Dedifferentiated amniotic fluid mesenchymal stem cell (primary cell): Measurements from ENCODE around the gene NADSYN1.

Source experiments
- DNase-seq: peaks from one replicate; pipeline ENCODE4 v3.0.0-alpha.2; 2016; ENCODE audit errors: extremely low spot score

Gene NADSYN1

DNA sequence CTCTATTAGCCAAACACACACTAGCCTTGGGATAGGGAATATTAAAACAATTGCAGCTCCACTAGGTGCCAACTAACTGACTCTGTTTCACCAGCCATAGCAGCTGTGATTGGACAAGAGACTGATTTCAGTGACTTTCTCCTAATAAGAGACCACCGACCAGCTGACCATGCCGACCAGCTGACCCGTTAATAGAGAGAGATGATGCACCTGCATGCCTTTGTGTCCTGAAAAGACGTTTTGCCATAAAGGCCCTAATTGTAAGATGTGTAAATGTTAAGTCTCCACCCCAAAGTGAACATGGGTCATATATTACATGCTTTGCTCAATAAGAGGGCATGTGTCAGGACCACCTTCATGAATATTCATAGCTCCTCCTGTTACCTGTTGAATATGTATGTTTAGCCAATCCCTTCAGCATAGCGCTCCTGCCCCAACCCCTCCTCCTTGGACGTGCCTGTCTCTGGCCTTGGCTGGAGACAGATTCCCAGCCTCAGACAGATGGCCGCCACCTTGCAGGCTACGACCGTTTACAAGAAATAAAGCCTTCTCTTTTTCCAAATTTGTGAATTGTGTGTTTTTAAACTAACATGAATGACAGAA is 1.3 kb upstream of the NADSYN1 start:
- no peak for DNase-seq

DNA sequence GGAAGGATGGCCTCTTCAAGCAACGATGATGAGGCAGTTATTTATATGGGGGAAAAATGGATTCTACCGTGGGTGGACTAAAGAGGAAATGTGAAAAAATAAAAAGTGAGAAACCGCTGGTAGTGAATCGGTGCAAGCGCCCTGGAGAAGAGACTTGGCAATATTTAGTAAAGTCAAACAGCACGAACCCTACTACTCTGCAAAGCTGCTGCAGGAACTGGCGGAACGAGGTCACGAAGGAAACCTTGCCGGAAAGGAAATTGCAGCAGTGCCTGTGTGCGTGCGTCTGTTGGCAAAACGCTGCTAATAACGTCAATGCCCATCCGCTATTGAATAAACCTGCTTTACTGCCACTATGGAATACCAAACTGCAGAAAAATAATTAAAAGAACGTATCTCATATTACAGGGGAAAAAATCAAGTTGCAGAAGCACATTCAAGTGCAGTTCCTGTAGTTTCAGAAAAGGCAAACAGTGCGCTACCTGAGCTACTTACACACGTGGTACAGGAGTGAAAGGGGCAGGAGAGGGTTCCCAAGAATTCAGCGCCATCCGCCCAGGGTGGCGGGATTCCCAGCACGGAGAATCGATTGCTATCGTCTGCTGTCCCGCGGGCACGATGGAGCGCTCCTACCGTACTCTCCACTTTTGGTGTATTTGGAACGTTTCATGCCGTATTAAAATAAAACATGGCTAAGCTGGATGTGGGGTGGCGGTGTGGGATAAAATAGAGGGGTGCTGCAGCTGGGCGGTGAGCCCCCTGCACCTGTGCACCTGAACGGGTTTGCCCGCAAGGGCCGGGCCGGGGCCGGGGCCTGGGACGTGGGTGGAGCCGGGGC is 585 bp upstream of the NADSYN1 start:
- no peak for DNase-seq

DNA sequence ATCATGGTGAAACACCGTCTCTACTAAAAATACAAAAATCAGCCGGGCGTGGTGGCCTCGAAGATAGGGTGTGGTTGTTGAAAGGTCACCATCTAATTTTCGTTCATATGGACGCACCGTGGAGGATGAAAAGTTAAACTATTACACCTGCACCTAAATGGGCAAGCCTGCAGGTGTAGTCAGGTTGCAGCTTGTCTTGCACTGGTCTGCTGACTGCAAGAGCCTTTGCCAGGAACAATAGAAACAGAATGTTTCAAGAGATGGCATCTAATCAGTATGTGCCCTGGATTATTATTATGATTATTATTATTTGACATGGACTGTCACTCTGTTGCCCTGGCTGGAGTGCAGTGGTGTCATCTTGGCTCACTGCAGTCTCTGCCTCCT is 908 bp downstream of the NADSYN1 start:
- no peak for DNase-seq

DNA sequence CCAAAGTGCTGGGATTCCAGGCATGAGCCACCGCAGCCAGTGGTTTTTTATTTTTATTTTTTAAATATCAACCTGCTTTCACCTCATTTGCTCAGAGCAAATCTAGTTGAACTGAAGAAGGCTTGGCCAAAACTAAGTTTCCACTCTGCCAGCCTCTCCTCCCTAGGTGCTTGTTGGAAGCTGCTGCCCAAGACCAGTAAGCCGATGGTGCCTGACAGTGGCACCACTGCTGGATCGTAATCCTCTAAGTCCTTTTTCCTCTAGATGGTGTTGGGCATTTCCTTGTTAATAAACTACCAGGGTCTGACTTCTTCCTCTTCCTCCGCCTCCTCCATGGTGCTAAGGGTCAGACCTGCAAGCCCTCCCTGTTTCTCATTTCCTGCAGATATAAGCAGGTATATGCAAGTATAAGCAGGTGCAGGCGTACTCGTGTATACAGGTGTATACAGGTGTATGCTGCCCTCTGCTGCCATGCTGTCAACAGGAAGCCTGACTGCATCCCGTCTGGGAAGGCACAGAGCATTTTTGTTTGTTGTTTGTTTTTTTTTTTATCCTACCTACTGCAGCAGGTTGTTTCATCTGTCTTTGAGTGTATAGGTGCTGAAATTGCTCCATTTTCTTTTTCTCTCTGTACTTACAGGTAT is 1.6 kb downstream of the NADSYN1 start:
- DNase-seq: no peak

DNA sequence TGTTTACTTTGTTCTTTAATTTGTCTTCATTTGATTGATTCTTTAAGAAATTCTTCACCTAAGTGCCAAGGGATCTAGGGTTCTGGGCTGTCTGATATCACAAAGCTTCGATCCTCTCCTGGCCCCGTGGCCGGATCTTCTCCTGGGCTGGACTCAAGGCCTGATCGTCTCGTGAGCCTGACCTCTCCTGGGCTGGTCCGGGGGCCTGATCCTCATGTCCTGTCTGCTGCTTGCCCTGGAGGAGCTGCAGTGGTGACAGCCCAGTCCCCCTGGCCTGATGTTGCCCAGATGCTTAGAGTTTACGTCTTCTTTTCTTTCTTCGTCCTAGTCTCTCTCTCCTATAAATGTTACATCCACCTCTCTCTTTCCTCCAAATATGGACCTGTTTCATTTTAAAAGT is 3.3 kb downstream of the NADSYN1 start:
- DNase-seq: no peak

DNA sequence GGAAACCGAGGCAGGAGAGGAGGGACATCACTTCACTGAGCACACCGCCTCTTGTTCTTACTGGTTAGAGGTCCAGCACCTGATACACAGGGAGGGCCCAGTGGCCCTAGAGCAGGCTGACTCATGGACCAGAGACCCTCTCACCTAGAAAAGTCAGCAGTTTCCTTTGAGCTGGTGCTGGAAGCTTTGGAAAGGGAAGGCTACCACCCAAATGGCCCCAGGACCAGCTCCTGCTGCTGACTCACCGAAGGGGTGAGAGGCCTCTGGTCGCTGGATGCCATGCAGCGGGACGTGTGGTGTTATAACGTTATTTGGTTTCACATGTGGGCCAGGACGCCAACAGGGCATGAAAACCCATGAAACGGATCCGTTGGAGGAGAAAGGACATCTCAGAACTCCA is 3.8 kb downstream of the NADSYN1 start:
- no peak for DNase-seq

DNA sequence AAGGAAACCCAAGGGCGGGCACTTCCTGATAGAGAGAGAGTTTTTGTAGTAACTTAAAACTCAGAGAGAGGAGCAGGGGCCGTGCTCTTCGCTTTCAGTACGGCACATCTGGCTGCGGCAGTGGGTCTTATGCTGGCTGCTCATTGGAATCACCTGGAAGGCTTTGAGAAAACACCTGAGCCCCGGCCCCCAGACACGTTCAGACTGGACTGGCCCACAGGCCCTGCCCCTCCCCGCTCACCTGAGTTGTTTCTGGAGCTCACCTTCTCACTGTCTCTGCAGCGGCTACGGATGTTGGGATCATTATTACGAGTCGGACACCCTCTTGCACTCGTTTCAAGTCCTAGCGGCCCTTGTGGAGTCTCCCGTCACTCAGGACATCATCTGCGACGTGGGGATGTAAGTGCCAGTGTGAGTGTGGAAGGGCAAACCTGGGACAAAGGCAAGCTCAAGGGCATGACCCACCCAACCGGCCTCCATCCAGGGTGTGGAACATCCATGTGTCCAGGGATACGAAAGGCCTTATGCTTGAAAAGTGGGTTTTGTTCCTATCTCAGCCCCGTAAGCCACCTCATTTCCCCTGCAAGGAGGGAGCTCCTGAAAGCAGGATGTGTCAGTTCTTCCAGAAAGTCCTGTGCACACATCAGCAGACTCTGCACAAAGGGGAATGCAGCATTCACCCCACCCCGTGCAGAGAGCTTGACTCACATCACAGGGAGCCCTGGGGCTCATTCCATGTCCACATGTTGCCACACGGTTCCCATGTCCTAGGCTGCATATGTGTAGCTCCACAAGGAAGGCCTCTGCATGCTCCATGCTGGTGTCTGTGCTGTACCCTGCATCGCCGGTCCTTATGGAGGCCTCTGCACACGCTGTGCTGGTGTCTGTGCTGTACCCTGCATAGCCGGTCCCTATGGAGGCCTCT is 5.4 kb downstream of the NADSYN1 start:
- no peak for DNase-seq

DNA sequence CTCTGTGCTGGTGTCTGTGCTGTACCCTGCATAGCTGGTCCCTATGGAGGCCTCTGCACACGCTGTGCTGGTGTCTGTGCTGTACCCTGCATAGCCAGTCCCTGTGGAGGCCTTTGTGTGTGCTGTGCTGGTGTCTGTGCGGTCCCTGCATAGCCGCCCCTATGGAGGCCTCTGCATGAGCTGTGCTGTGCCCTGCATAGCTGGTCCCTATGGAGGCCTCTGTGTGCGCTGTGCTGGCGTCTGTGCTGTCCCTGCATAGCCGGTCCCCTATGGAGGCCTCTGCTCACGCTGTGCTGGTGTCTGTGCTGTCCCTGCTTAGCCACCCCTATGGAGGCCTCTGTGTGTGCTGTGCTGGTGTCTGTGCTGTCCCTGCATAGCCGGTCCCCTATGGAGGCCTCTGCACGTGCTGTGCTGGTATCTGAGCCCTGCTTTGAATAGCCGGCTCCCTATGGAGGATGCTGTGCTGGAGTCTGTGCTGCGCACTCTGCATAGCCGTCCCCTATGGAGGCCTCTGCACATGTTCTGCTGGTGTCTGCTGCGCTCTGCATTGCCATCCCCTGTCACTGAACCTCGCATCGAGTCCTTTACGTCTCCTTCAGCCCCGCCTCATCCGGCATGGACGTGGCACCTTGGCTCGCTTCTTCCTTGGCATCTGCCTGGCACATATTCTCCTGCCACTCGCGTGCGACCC is 6.2 kb downstream of the NADSYN1 start:
- DNase-seq: no peak

DNA sequence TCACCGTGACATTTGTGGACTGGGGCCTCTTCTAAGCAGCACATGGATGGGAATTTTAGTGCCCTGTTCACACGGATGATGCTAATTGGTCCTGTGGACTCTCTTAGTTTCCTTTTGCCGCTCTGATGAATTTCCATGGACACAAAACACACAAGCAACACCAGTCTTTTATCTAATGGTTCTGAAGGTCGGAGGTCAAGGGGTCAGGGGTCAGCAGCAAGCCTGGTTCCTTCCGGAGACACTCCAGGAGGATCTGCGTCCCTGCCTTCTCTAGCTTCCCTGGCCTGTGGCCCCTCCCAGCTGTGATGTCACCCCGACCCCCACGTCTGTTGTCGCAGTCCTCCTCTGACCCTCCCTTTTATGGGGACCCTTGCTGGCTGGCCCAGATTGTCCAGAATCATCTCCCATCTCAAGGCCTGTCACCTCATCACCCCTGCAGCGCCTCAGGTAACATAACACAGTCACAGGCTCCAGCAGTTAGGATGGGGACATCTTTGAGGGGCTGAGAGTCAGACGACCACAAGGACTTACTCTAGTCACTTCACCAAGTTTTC is 6.8 kb downstream of the NADSYN1 start:
- DNase-seq: no peak

DNA sequence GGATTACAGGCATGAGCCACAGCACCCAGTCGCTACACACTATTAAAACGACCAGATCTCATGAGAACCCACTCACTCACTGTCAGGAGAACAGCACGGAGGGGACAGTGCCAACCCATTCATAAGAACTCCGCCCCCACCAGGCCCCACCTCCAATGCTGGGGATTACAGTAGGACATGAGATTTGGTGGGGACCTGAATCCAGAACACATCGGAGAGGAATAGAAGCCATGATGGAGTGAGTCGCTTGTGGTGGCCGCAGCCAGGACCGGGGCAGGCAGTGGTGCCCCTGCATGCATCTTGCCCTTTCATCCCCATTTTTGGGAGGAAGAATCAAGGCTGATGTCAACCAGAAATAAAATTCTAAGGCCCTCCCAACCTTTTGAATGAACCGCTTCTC is 8.7 kb downstream of the NADSYN1 start:
- DNase-seq: no peak

DNA sequence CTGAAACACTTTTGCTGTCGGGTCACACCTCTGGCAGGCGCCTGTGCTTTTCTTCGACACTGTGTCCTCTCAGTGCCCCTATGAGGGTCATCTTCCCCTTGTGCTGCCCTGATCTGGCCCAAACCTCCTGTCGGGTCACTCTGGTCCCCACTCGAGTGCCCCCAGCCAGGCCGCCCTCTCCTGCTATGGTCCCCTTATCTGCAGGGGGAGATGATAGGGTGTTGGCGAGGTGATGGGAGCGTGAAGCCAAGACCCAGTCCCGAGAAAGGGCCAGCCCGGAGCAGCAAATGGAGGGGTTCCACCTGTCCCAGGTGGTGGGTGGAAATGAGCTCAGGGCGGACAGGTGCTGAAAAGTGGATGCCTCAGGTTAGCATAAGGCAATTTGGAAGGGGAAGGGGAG is 9.7 kb downstream of the NADSYN1 start:
- no peak for DNase-seq

DNA sequence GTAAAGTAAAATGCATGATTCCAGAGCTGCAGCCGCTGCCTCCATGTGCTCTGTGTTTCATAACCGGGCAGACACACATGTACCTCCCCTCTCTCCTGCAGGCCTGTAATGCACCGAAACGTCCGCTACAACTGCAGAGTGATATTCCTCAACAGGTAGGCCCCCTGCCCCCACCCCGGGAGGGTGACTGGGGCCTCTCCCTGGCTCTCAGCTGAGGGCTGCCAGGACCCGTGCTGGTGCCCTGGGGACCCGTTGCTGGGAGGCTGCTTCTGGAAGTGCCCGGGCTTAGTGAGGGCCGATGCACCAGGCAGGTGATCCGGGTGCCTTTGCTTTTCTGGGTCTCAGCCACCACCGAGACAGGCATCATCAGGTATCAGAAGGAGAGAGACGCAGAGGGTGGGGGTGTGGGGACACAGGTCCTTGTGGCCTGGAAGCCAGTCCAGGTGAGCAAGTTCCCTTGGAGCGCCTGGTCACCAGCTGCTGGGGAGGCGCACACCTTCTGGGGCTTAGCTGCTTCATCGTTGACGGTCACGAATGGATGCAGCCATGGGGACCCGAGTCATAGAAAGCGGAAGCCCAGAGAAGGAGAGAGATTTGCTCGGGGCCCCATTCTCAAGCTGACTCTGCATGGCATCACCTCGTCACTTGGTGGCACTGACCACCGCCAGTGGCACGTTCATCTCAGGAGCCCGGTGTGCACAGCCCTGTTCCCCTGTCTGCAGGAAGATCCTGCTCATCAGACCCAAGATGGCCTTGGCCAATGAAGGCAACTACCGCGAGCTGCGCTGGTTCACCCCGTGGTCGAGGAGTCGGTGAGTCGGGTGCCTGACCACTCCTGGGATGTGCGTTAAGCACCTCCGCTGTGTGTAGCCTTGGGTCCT is 10.6 kb downstream of the NADSYN1 start:
- DNase-seq: no peak

DNA sequence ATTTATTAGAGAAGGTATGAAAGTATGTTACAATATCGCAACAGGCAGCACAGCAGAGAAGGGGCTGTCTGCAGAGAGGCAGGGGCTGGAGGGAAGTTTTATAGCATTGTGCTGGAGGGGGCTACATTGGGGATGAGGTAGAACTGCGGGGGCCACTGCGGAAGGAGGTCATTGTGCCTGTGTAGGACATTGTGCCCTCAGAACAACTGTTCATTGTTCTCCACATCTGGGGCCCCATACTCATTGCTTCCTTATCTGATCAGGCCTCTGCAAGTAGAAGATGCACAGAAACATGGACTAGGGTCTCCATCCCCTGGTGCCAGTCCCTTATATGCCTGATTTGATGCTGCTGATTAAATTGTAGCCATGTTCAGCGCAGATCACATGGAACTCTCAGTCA is 12.1 kb downstream of the NADSYN1 start:
- no peak for DNase-seq

DNA sequence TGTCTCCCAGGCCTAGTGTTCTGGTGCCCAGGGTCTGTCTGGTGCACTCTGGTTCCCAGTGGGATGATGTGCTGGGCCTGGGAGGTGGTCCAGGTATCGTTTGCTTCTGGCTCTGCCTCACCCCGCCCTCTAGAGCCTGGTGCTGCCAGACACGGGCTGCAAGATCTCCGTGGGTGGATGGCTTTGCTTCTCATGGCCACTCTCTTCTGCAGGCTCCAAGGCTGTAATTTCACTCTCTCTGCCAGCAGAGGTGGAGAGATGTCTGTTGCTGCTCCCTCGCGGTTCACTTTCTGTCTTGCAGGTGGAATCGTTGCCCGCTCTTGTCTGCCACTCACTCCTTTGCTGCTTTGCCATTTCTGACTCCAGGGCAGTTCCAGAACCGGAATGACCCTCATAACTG is 13.4 kb downstream of the NADSYN1 start:
- no peak for DNase-seq

DNA sequence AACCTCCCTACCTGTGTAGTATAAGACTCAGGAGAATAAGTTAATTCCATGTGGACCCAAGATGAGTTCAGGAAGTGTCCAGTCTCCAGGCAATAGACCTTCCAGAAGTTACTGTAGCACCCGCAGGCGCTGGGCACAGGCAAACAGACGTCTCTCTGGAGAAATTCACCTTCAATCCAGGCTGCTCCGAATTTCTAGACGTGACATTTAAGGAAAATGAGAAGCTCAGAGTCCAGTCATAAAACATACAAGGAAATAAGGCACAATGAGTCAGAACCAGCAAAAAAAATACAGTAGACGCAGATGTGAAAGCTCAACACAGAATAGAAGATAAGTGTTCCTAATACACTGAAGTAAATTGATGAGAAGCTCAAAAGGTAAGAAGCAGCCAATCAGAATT is 14.2 kb downstream of the NADSYN1 start:
- DNase-seq: no peak

DNA sequence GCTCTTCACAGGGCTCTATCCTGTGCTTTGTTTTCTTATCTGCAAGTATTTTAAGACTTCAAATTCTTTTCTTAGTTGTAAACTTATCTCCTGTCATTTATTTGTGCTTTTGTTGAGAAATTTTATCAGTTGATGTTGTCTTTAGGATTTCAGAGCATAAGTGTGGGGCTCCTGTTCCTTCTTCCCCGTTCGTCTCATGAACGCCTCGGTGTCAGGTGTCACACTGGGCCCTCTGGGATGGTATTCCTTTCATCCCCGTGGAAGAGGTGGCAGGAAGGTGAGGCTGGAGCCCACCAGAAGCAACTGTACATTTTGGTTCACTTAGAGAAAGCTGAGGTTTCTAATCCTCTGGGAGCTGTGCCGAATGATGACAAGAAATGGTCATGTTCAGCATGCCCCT is 17.9 kb downstream of the NADSYN1 start:
- DNase-seq: no peak

DNA sequence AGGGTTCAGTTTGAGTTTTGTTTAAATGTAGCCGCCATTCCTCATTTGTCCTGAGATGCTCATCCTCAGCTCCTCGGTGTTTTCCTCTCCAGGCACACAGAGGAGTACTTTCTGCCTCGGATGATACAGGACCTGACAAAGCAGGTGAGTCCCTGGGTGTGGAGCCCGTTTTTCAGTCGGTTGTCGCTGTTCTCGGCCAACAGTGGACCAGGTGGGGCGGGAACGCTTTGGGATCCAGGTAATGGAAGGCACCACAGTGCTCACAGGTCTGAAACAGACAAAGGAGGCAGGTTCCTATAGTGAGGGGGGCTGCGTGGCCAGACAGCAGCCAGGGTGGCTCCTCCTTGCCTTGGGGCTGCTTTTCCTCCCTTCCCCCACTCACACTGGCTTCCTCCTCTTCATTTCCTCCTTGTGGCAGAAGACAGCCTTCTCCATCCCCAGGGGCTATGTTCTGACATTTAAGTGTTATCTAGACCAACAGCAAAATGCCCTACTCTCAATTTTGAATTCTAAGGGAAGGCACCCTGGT is 19.4 kb downstream of the NADSYN1 start:
- DNase-seq: no peak

DNA sequence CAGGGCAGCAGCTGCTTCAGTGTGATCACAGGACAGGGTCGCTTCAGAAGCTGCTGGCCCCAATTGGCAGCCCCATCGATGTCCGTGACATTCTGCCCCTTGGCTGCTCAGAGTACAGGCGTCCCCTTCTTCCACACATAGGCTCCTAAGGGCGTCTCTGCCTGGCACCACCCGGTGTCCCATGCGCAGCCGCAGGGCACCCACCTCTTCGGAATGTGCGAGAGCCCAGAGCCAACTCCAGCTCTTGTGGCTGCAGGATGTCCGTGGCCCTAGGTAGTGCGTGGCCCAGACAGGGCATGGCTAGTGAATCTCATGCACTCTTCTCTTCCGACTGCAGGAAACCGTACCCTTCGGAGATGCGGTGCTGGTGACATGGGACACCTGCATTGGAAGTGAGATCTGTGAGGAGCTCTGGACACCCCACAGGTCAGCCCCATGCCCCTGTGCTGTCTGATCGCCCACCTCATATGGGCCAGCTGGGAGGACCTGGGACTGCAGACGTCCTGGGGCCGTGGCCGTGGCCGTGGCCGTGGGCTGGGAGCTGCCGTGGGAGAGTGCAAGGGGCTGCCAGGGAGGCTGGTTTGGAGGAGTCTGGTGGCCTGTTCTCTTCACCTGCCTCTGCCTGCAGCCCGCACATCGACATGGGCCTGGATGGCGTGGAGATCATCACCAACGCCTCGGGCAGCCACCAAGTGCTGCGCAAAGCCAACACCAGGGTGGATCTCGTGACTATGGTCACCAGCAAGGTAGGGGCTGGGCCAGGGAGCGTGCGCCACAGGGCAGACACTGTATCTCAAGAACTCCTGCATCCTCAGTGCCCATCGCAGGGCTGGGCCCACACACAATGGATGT is 20.2 kb downstream of the NADSYN1 start:
- DNase-seq: no peak

DNA sequence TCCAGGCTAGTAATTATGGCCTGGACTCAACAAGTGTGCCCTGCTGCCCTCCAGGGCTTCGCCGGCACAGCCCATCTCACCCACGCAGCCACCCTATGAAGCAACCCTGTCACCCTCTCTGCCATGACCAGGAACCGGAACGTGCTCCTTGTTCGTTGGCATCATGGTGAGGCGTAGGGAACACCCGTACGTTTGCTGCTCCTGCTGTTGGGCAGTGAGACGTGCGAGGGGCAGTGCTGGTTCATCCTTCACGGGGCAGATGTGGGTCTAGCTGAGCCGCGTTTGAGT is 20.7 kb downstream of the NADSYN1 start:
- no peak for DNase-seq
